Neuronal stem cell (in vitro differentiated cells): ENCODE results near the gene SNX1.

ENCODE experiments used
- DNase-seq: peaks from one replicate; pipeline ENCODE4 v3.0.0-alpha.2; 2013; ENCODE audit warnings: low spot score
- H2AFZ ChIP-seq: one replicate; pipeline ENCODE4 v1.6.1; 2013; ENCODE audit warnings: mild to moderate bottlenecking, low read length, inconsistent platforms
- H2AK5ac ChIP-seq: 2 replicates; pipeline ENCODE4 v1.6.1; 2013; ENCODE audit warnings: low read depth, mild to moderate bottlenecking, inconsistent platforms, low read length, moderate library complexity, mixed read lengths
- H2BK120ac ChIP-seq: 2 replicates; pipeline ENCODE4 v1.6.1; 2013; ENCODE audit warnings: low read depth, mild to moderate bottlenecking, inconsistent platforms, low read length, moderate library complexity, mixed read lengths
- H2BK12ac ChIP-seq: one replicate; pipeline ENCODE4 v1.6.1; 2013; ENCODE audit warnings: low read length, inconsistent platforms
- H2BK15ac ChIP-seq: 2 replicates; pipeline ENCODE4 v1.6.1; 2013; ENCODE audit warnings: mild to moderate bottlenecking, low read length, inconsistent platforms, mixed read lengths
- H2BK5ac ChIP-seq: one replicate; pipeline ENCODE4 v1.6.1; 2013; ENCODE audit warnings: inconsistent platforms, mild to moderate bottlenecking, low read length, moderate library complexity
- H3K14ac ChIP-seq: one replicate; pipeline ENCODE4 v1.6.1; 2013; ENCODE audit warnings: low read length, inconsistent platforms
- H3K18ac ChIP-seq: 2 replicates; pipeline ENCODE4 v1.6.1; 2013; ENCODE audit warnings: low read length, inconsistent platforms
- H3K23ac ChIP-seq: 2 replicates; pipeline ENCODE4 v1.6.1; 2013; ENCODE audit warnings: low read depth, mild to moderate bottlenecking, mixed read lengths, low read length, inconsistent platforms; ENCODE audit not compliant: poor library complexity
- H3K27ac ChIP-seq: replicated peaks from 3 replicates; pipeline ENCODE4 v1.5.1; 2013; ENCODE audit warnings: low read length, inconsistent platforms
- H3K27me3 ChIP-seq, 3 experiments: 2 replicates each; pipeline ENCODE4 v1.6.1; 2013; ENCODE audit warnings: low read length in 3 of 3, mild to moderate bottlenecking in 2 of 3, inconsistent platforms in 1 of 3, low read depth in 1 of 3, mixed read lengths in 1 of 3, moderate library complexity in 1 of 3; ENCODE audit not compliant: control insufficient read depth in 3 of 3, insufficient read depth in 3 of 3
- H3K36me3 ChIP-seq, 2 donors: replicated peaks in 1 of 2; 2 replicates each; pipeline ENCODE4 v1.6.1; 2013; ENCODE audit warnings: low read length in 2 of 2; ENCODE audit not compliant: control insufficient read depth in 2 of 2, insufficient read depth in 2 of 2
- H3K4ac ChIP-seq: 2 replicates; pipeline ENCODE4 v1.6.1; 2013; ENCODE audit warnings: inconsistent platforms, mild to moderate bottlenecking, low read length, moderate library complexity
- H3K4me1 ChIP-seq, 2 donors: 1 replicate in 1 of 2; 2 replicates in 1 of 2; pipeline ENCODE4 v1.6.1; 2013; ENCODE audit warnings: low read length in 2 of 2, low read depth in 1 of 2; ENCODE audit not compliant: control insufficient read depth in 2 of 2, insufficient read depth in 1 of 2
- H3K4me2 ChIP-seq: one replicate; pipeline ENCODE4 v1.6.1; 2013; ENCODE audit warnings: mild to moderate bottlenecking, low read length, inconsistent platforms; ENCODE audit not compliant: insufficient read depth, poor library complexity, severe bottlenecking
- H3K4me3 ChIP-seq, 2 donors: 2 replicates each; pipeline ENCODE4 v1.5.1; 2013; ENCODE audit warnings: low read length in 2 of 2, mild to moderate bottlenecking in 2 of 2, inconsistent platforms in 1 of 2, moderate library complexity in 1 of 2
- H3K79me1 ChIP-seq: one replicate; pipeline ENCODE4 v1.6.1; 2013; ENCODE audit warnings: low read depth, mild to moderate bottlenecking, inconsistent platforms, low read length, moderate library complexity
- H3K9ac ChIP-seq: one replicate; pipeline ENCODE4 v1.6.1; 2013; ENCODE audit warnings: mild to moderate bottlenecking, low read depth, low read length, inconsistent platforms; ENCODE audit not compliant: poor library complexity
- H3K9me3 ChIP-seq, 2 donors: replicated peaks in 1 of 2; 2 replicates each; pipeline versions ENCODE3 to v1.6.1; 2013; ENCODE audit warnings: low read length in 2 of 2, mild to moderate bottlenecking in 2 of 2, inconsistent platforms in 1 of 2, low read depth in 1 of 2, mixed read lengths in 1 of 2, moderate library complexity in 1 of 2; ENCODE audit not compliant: control insufficient read depth in 2 of 2, insufficient read depth in 1 of 2
- H4K8ac ChIP-seq: one replicate; pipeline ENCODE4 v1.6.1; 2013; ENCODE audit warnings: low read depth, mild to moderate bottlenecking, inconsistent platforms, low read length, moderate library complexity
- H4K91ac ChIP-seq: one replicate; pipeline ENCODE4 v1.6.1; 2013; ENCODE audit warnings: low read length, low read depth, mild to moderate bottlenecking, inconsistent platforms; ENCODE audit not compliant: poor library complexity
- WGBS, 2 donors: extraction: QIAGEN DNeasy Blood & Tissue Kit; methylation state at CpG; one replicate each; pipeline ENCODE4 v1.1.7; 2013; ENCODE audit warnings: missing lambda C conversion rate in 2 of 2, mixed read lengths in 1 of 2; ENCODE audit not compliant: insufficient read length in 2 of 2, insufficient replicate concordance in 1 of 2; ENCODE audit errors: extremely low coverage in 2 of 2; 5-methylcytosine and 5-hydroxymethylcytosine counted together

SNX1 gene

DNA sequence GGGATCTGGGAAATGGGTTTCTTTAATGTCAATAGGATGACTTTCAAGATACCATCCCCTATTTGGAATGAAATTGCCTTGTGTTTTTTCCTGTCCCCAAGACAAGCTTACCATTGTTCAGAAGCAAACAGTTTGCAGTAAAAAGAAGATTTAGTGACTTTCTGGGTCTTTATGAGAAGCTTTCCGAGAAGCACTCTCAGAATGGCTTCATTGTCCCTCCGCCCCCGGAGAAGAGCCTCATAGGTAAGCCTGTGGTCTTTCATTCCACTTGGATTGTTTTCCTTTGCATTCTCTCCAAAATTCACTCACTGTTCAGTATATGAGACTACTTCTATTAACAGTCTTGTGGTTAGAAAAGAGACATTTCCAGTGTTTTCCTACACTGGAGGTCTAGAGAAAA lies 30.2 kb downstream of the SNX1 start:
- H3K9me3 ChIP-seq: no peaks in the 10 kb centered on the region
- H2BK5ac ChIP-seq: no peak overlapping the region
- H2BK12ac ChIP-seq: no peak overlapping the region
- no peak for DNase-seq
- no peak overlapping the region for H3K18ac ChIP-seq
- H3K14ac ChIP-seq: no peak overlapping the region
- H3K23ac ChIP-seq: no peak overlapping the region
- no peaks in the 10 kb centered on the region for H3K79me1 ChIP-seq
- H4K8ac ChIP-seq: no peak overlapping the region
- H3K9ac ChIP-seq: no peak overlapping the region
- H3K4me1 ChIP-seq: no peaks in the 10 kb centered on the region
- H2BK15ac ChIP-seq: no peak overlapping the region
- peaks cover 37 to 94% of the 10 kb centered on the region in 2 donors for H3K36me3 ChIP-seq
- no peak overlapping the region for H2BK120ac ChIP-seq
- H3K27me3 ChIP-seq: no peaks in the 10 kb centered on the region
- no peak overlapping the region for H3K4me3 ChIP-seq
- no peak overlapping the region for H3K4me2 ChIP-seq
- no peak overlapping the region for H4K91ac ChIP-seq
- H2AK5ac ChIP-seq: no peak overlapping the region
- H3K4ac ChIP-seq: no peak overlapping the region
- no peak overlapping the region for H2AFZ ChIP-seq
- WGBS, 2 donors: no CpG with 5 or more reads among the region's 3 CpGs
- no peak overlapping the region for H3K27ac ChIP-seq

DNA sequence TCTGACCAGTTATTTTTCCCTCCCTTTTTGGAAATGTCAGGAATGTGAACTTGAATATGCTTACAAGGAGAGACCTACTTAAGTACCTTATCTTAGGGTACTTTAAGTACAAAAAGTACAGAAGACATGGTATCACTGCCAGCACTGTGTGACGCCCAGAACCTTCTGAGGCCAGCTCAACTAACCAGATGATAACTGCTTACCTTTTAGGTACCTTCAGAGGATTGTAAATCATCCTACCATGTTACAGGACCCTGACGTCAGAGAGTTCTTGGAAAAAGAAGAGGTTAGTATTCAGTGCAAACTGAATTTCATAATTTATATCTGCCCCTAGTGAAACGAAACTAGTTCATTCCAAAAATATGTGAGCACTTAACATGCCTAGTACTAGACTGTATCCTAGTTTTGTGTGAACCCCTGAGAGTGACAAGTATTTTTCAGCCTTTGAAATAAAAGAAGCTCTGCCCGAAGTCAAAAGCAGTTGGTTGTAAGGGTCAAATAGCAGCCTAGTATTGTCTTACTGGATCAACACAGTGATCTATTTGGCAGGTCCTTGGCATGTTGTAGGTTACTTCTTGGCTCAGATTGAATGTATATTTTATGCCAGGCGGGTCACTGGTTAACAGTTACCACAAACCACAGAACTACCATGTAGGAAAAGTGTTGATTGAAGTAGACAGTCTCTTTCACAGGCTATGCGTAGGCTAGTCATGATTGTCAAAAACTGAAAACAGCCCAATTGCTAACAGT lies 31.9 kb downstream of the SNX1 start:
- H3K79me1 ChIP-seq: no peaks in the 10 kb centered on the region
- H3K36me3 ChIP-seq: peaks cover 46 to 94% of the 10 kb centered on the region in 2 donors
- no peak overlapping the region for H2BK5ac ChIP-seq
- H3K23ac ChIP-seq: no peak overlapping the region
- H2AK5ac ChIP-seq: no peak overlapping the region
- DNase-seq: no peak
- H3K9me3 ChIP-seq: no peaks in the 10 kb centered on the region
- no peaks in the 10 kb centered on the region for H3K27me3 ChIP-seq
- no peak overlapping the region for H3K27ac ChIP-seq
- no peak overlapping the region for H3K18ac ChIP-seq
- no peak overlapping the region for H2BK120ac ChIP-seq
- H2AFZ ChIP-seq: no peak overlapping the region
- no CpG with 5 or more reads among the region's 6 CpGs for WGBS, 2 donors
- no peak overlapping the region for H3K4me2 ChIP-seq
- H3K4ac ChIP-seq: no peak overlapping the region
- H4K91ac ChIP-seq: no peak overlapping the region
- no peak overlapping the region for H3K9ac ChIP-seq
- no peaks in the 10 kb centered on the region for H3K4me1 ChIP-seq
- no peak overlapping the region for H4K8ac ChIP-seq
- H2BK15ac ChIP-seq: no peak overlapping the region
- H2BK12ac ChIP-seq: no peak overlapping the region
- H3K4me3 ChIP-seq: no peak overlapping the region
- H3K14ac ChIP-seq: no peak overlapping the region

DNA sequence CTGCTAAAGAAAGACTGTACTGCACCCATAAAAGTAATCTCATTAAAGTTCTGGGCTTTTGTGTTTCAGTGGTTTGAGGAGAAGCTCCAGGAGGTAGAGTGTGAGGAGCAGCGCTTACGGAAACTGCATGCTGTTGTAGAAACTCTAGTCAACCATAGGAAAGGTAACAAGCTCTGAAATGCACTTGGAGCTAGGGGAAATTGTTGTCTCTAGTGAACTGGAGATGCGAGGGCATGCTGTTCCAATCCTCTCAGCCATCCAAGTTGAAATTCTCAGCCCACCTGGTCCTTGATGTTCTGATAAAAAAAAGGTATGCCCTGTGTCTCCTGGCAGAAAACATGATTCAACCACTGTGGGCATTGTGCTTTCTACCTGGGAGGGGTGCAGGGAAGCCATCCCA lies 34.4 kb downstream of the SNX1 start:
- no peaks in the 10 kb centered on the region for H3K79me1 ChIP-seq
- no peak overlapping the region for H2AK5ac ChIP-seq
- H2BK120ac ChIP-seq: no peak overlapping the region
- no peak overlapping the region for H3K23ac ChIP-seq
- H4K91ac ChIP-seq: no peak overlapping the region
- no peak overlapping the region for H3K4me2 ChIP-seq
- H2BK5ac ChIP-seq: no peak overlapping the region
- H2BK12ac ChIP-seq: no peak overlapping the region
- H3K27me3 ChIP-seq: no peaks in the 10 kb centered on the region
- H3K9me3 ChIP-seq: no peaks in the 10 kb centered on the region
- H2BK15ac ChIP-seq: no peak overlapping the region
- no peak overlapping the region for H4K8ac ChIP-seq
- WGBS, 2 donors: no CpG with 5 or more reads among the region's 3 CpGs
- H3K4ac ChIP-seq: no peak overlapping the region
- no peak overlapping the region for H3K9ac ChIP-seq
- no peak overlapping the region for H2AFZ ChIP-seq
- no peak for DNase-seq
- no peak overlapping the region for H3K4me3 ChIP-seq
- no peak overlapping the region for H3K14ac ChIP-seq
- H3K36me3 ChIP-seq: peaks cover 52 to 95% of the 10 kb centered on the region in 2 donors
- no peaks in the 10 kb centered on the region for H3K4me1 ChIP-seq
- H3K18ac ChIP-seq: no peak overlapping the region
- H3K27ac ChIP-seq: no peak overlapping the region

DNA sequence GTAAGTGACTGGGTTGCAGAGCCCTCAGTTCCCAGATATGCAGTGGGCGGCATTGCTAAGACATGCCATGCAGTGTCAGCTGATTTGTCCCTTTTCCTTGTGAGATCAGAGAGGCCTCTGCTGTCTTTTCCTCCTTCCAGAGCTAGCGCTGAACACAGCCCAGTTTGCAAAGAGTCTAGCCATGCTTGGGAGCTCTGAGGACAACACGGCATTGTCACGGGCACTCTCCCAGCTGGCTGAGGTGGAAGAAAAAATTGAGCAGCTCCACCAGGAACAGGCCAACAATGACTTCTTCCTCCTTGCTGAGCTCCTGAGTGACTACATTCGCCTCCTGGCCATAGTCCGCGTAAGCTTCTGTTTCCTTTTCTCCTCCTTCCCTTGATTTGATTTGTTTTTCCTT lies 35.8 kb downstream of the SNX1 start:
- H3K9me3 ChIP-seq: no peaks in the 10 kb centered on the region
- no peak overlapping the region for H2BK5ac ChIP-seq

More for the DNA sequence above, 35.8 kb downstream of the SNX1 start:
- no peak overlapping the region for H2BK15ac ChIP-seq
- no peak overlapping the region for H2BK120ac ChIP-seq
- H3K14ac ChIP-seq: no peak overlapping the region
- H3K4me2 ChIP-seq: no peak overlapping the region
- no peak overlapping the region for H2BK12ac ChIP-seq
- H2AFZ ChIP-seq: no peak overlapping the region
- H3K4me3 ChIP-seq: no peak overlapping the region
- H3K18ac ChIP-seq: no peak overlapping the region
- no peaks in the 10 kb centered on the region for H3K27me3 ChIP-seq
- H3K4me1 ChIP-seq: no peaks in the 10 kb centered on the region
- H3K4ac ChIP-seq: no peak overlapping the region
- H3K23ac ChIP-seq: no peak overlapping the region
- no peak for DNase-seq
- H3K79me1 ChIP-seq: no peaks in the 10 kb centered on the region
- no peak overlapping the region for H4K91ac ChIP-seq
- H2AK5ac ChIP-seq: no peak overlapping the region
- no CpG with 5 or more reads among the region's 7 CpGs for WGBS, 2 donors
- peaks cover 58 to 91% of the 10 kb centered on the region in 2 donors for H3K36me3 ChIP-seq
- H4K8ac ChIP-seq: no peak overlapping the region
- no peak overlapping the region for H3K9ac ChIP-seq
- H3K27ac ChIP-seq: no peak overlapping the region
